Retinal pigment epithelial cell (primary cell): ENCODE measurements around the gene FFAR3.

Source experiments
- DNase-seq: peaks from one replicate; pipeline ENCODE4 v3.0.0-alpha.2; 2010; ENCODE audit warnings: low read depth
- H3K4me3 ChIP-seq: 2 replicates; pipeline ENCODE4 v1.5.1; 2011; ENCODE audit warnings: mild to moderate bottlenecking, low read length, control low read depth, moderate library complexity
- TF ChIP-seq, protein P1 (sequence below): conservative IDR thresholded peaks from 2 replicates; pipeline ENCODE4 v1.5.1; 2011; ENCODE audit warnings: low read depth, low read length, control low read depth, inconsistent platforms

Gene FFAR3

DNA sequence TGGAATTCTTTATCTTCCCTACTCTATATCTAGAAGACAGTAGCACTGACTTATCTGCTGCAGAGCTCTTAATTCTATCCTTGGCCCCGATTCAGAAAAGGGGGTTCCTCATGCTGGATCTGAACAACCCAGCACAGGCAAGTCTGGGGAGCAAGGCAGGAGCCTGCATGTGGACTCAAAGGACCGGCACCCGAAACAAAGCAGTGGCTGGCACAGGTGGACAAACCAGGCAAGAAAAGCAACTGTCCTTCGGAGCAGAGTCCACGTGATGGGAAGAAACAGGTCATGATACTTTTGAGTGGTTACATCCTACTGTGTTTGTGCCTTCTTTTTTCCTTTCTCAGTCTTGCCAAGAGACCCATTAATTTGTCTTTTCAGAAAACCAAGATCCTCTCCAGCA is 50.9 kb downstream of the FFAR3 start:
- TF ChIP-seq, protein P1, sequence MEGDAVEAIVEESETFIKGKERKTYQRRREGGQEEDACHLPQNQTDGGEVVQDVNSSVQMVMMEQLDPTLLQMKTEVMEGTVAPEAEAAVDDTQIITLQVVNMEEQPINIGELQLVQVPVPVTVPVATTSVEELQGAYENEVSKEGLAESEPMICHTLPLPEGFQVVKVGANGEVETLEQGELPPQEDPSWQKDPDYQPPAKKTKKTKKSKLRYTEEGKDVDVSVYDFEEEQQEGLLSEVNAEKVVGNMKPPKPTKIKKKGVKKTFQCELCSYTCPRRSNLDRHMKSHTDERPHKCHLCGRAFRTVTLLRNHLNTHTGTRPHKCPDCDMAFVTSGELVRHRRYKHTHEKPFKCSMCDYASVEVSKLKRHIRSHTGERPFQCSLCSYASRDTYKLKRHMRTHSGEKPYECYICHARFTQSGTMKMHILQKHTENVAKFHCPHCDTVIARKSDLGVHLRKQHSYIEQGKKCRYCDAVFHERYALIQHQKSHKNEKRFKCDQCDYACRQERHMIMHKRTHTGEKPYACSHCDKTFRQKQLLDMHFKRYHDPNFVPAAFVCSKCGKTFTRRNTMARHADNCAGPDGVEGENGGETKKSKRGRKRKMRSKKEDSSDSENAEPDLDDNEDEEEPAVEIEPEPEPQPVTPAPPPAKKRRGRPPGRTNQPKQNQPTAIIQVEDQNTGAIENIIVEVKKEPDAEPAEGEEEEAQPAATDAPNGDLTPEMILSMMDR = no peak

More for the DNA sequence above, 50.9 kb downstream of the FFAR3 start:
- DNase-seq = no peak
- no peak overlapping the region for H3K4me3 ChIP-seq
